ENCODE results near the gene PANX2.

The PANX2 gene

GRCh38 chr22:50180727-50181521, 10.4 kb downstream of the PANX2 start:
- no peak for DNase-seq (ENCODE audit: low spot score)
- TF ChIP-seq CTCF (IDR thresholded peaks at IDR 0.05; ENCODE audit: extremely low read depth, missing control alignments), result no peak

DNA sequence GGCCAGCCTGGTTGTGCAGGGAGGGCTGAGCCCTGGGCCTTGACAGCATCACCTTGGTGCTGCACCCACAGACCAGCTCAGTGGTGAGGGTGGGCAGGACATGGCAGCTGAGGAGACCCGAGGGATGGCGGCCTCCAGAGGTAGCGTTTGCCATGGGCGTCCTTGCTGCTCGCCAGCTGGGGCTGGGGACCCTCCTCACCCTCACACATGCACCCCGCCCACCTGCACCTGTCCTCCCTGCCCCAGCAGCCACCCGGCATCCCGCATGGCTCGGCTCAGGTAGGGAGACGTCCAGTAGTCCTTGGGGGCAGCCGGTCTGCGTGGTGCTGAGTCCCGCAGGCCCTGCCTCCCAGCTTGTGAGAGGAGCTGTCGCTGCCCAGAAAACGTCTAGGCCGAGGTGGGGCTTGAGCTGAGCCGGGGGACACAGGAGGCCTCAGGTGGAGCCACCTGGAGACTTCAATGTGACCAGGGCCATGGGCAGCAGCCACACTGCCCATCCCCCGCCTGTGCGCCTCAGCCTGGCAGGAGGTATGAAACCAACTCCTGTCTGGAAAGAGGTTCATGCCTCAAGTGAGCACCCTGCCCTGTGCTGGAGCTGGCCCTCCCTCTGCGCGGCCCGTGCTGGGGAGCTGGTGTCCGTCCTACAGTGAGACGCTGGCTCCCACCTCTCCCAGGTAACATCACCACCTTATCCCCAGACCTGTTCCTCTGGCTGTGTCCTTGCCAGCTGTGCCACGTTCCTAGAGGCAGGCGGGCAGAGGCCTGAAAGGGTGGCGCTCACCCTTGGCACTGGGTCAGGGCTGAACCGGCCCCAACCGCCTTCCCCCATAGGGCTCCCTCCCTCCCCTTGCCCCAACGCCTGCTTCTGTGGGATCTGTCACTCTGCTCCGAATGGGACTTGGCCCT, 11.9 kb downstream of the PANX2 start:
- no peak for TF ChIP-seq CTCF (IDR thresholded peaks at IDR 0.05; ENCODE audit: extremely low read depth, missing control alignments)
- DNase-seq (ENCODE audit: low spot score), result no peak

- no peak for TF ChIP-seq CTCF (IDR thresholded peaks at IDR 0.05; ENCODE audit: extremely low read depth, missing control alignments)
- no peak for DNase-seq (ENCODE audit: low spot score)
These were observed 12.8 kb downstream of the PANX2 start for GRCh38 chr22:50183141-50183971.

DNA sequence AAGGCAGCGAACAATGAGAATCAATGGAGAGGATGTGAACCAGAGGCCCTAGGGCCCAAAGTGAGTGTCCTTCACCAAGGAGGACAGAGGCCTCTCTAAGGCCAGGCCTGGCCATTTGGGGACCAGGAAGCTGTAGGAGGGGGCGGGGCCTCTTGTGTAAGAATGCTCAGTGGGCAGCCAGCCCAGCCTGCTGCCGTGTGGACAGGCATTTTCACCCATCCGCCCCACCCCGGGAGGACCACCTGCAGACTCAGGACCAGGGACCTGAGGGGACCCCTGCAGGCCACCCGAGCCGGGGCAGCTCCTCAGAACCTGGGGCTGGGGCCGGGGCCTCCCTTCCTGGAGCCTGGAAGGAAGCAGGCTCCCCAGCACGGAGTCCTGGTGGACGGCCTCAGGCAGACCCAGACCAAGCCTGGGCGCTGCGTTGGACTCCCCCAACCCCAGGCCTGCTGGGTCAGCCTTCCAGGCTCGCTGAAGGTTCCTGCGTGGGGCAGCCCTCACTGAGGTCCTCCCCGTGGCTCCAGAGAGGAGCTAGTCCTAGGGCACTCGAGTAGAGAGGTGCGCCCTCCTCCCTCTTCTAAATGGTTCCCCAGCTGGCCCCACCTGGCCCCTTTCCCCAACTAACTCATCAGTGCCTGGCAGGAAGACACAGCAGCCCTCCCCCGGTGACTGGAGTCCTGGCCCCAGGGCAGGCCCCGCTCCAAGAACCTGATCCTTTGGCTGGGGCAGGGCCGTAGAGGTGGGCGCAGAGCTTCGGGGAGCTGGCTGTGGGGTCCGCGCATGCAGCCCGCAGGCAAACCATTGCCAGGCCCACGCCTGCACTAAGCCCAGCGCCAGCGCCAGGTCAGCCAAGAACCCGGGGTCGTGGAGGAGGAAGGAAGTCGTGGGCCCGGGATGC, 13.7 kb downstream of the PANX2 start:
- DNase-seq (ENCODE audit: low spot score), result no peak
- TF ChIP-seq CTCF (IDR thresholded peaks at IDR 0.05; ENCODE audit: extremely low read depth, missing control alignments), result no peak

- no peak for TF ChIP-seq CTCF (IDR thresholded peaks at IDR 0.05; ENCODE audit: extremely low read depth, missing control alignments)
- DNase-seq (ENCODE audit: low spot score), result no peak
These were observed 14.4 kb downstream of the PANX2 start for GRCh38 chr22:50184902-50185374.

GRCh38 chr22:50185375-50186087, 15.0 kb downstream of the PANX2 start, which contains the start of gene TRABD:
Gene TRABD, plus strand, starts transcription at chr22:50185913. Its CDS starts 7,148 bp downstream, at chr22:50193061.
- DNase-seq (ENCODE audit: low spot score), result peak; percentile 99
- no peak for TF ChIP-seq CTCF (IDR thresholded peaks at IDR 0.05; ENCODE audit: extremely low read depth, missing control alignments)
